ENCODE results near the gene LSM11. TPM values are rescaled to one million over a fixed set of nuclear protein-coding genes. Genes with fewer than 3 reads are reported as not detected.
A peak's percentile ranks its signal among the peaks of the same experiment; 100 is the strongest.

The LSM11 gene
- total and polyA plus RNA-seq, 2 donors (not counting 1 experiment from before 2014, with no cell fraction given), result 1.00 to 4.2 TPM

DNA sequence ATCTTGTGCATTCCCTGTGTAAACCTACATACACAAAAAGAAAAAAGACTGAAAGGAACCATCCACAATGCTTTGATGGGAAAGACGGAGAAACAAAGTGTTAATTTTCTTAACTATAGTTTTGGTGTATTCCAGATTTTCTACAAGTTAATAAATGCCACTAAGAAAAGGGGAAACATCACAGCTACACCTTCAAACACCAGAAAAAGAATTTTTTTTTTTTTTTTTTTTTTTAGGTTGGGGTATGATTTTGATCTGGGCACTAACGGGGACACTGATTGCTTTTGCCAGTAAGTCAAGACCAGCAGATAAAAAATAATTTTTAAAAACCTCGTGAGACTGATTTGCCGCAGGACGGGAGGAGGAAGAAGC, 12.6 kb upstream of the LSM11 start:
- Histone ChIP-seq H3K9me3 (ENCODE audit: control extremely low read depth in 1 of 3, control insufficient read depth in 2 of 3, insufficient read depth in 1 of 3, low read length in 2 of 3) (no peaks in the 10 kb centered on the region), H3K27me3 (replicated peaks in 1 of 4; ENCODE audit: control extremely low read depth in 1 of 4, control insufficient read depth in 3 of 4, insufficient read depth in 4 of 4, low read length in 3 of 4) (no peaks in the 10 kb centered on the region), H3K4me1 (ENCODE audit: control insufficient read depth in 2 of 2, insufficient read depth in 2 of 2, low read length in 2 of 2) (peaks cover 21 to 26% of the 10 kb centered on the region in 2 donors), H3K27ac (ENCODE audit: low read length in 2 of 2) (peak overlapping the region; percentile 92 to 94), H3K9ac (ENCODE audit: low read length) (peak overlapping the region; percentile 74), H3K4me3 (ENCODE audit: control extremely low read depth in 1 of 5, extremely low read depth in 1 of 5, insufficient read depth in 1 of 5, low read depth in 2 of 5, low read length in 4 of 5) (peak overlapping the region; percentile 67 to 94 (median 93)), H3K79me2 (ENCODE audit: control insufficient read depth, insufficient read depth, low read length) (no peaks in the 10 kb centered on the region), H4K20me1 (ENCODE audit: control insufficient read depth, insufficient read depth, low read length, poor library complexity, severe bottlenecking) (no peaks in the 10 kb centered on the region), H3K36me3 (replicated peaks in 1 of 2; ENCODE audit: control extremely low read depth in 1 of 2, control insufficient read depth in 1 of 2, extremely low read depth in 1 of 2, insufficient read depth in 2 of 2, low read length in 1 of 2) (peaks cover 5 to 21% of the 10 kb centered on the region in 2 experiments), H3K4me2 (replicated peaks; ENCODE audit: low read depth, low read length, poor library complexity, severe bottlenecking) (peak overlapping the region; percentile 73), H2AFZ (ENCODE audit: insufficient read depth, low read depth, low read length, poor library complexity, severe bottlenecking) (peak overlapping the region; percentile 83)
- no peak for ATAC-seq (ENCODE audit: low read depth)
- Mint-ChIP-seq H3K27ac (peak overlapping the region; percentile 99), H3K4me1 (peaks cover 35% of the 10 kb centered on the region), H3K27me3 (no peaks in the 10 kb centered on the region), H3K9me3 (ENCODE audit: insufficient read depth) (no peaks in the 10 kb centered on the region), H3K4me3 (peak overlapping the region; percentile 98)
- POLR2A ChIA-PET, result interaction anchor here (0.6 to 1.0 kb wide), 4 partner anchors 10 to 232 kb away, joined by 3 to 6 read pairs (median 4); no protein-coding TSS in a partner anchor
- TF ChIP-seq, protein P1, sequence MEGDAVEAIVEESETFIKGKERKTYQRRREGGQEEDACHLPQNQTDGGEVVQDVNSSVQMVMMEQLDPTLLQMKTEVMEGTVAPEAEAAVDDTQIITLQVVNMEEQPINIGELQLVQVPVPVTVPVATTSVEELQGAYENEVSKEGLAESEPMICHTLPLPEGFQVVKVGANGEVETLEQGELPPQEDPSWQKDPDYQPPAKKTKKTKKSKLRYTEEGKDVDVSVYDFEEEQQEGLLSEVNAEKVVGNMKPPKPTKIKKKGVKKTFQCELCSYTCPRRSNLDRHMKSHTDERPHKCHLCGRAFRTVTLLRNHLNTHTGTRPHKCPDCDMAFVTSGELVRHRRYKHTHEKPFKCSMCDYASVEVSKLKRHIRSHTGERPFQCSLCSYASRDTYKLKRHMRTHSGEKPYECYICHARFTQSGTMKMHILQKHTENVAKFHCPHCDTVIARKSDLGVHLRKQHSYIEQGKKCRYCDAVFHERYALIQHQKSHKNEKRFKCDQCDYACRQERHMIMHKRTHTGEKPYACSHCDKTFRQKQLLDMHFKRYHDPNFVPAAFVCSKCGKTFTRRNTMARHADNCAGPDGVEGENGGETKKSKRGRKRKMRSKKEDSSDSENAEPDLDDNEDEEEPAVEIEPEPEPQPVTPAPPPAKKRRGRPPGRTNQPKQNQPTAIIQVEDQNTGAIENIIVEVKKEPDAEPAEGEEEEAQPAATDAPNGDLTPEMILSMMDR (IDR thresholded peaks at IDR 0.05), result no peak
- no peak for TF ChIP-seq EZH2 (IDR thresholded peaks at IDR 0.05; ENCODE audit: borderline replicate concordance, insufficient read depth, low read depth, low read length, poor library complexity, severe bottlenecking)
- CTCF ChIA-PET, result interaction anchor here (0.7 to 5.9 kb wide), 8 partner anchors 10 to 299 kb away, joined by 3 to 46 read pairs (median 5); partner anchors contain the start of gene LSM11
- no peak for DNase-seq
- WGBS (ENCODE audit: insufficient coverage), result no CpG with 5 or more reads among the region's 5 CpGs
- intact Hi-C loops (cut with micrococcal nuclease), result loop anchor here (1.0 to 5.0 kb wide), 6 partner anchors 12 to 1476 kb away; partner anchors contain the start of genes LSM11 and RNF145

Data from B cell (primary cell).